A549 (cell line): ENCODE measurements around the gene C14orf132. TPM values are rescaled to one million over a fixed set of nuclear protein-coding genes. Genes with fewer than 3 reads are reported as not detected.
"Not testable (repeated sequence)": the region's sequence is repeated elsewhere in the genome, so short reads cannot be mapped to it uniquely, and the experiment has no call there.

ENCODE experiments used
- ATAC-seq, 2 experiments: fragments of 200-7000 bp in 1 of 2; fragments of >200 bp in 1 of 2; cut with Nextera tagmentation in 1 of 2; cut with Tn5 transposase in 1 of 2; 3 replicates each; pipeline versions ENCODE4 v1.8.0 to v1.9.1; 2018 to 2020; ENCODE audit warnings: mild to moderate bottlenecking in 1 of 2, moderate library complexity in 1 of 2
- CTCF ChIA-PET: fragments of 300-600 bp; sonication (Branson Sonifier 250); formaldehyde crosslinking; extraction: SDS; loops from one replicate; lab custom pipeline; 2021; ENCODE audit warnings: antibody characterized with exemption, inconsistent platforms; lab: Yijun Ruan, JAX
- POLR2A ChIA-PET: fragments of 350-600 bp; formaldehyde crosslinking; extraction: SDS; loops from one replicate; lab custom pipeline; 2021; ENCODE audit warnings: antibody characterized with exemption, inconsistent platforms; lab: Yijun Ruan, JAX
- DNase-seq, 2 experiments: peaks; one replicate each; pipeline versions ENCODE4 v3.0.0 to v3.0.0-alpha.2; 2011 to 2016; ENCODE audit warnings: low read depth in 1 of 2, low spot score in 1 of 2
- FAIRE-seq: peaks from 2 replicates; lab custom pipeline; 2011; peaks lifted over from hg19 to GRCh38; lab: Jason Lieb, UNC
- H3K27ac ChIP-seq, 2 experiments: fragments of >200 bp; sonication (Bioruptor Twin); formaldehyde crosslinking; 3 replicates each; pipeline ENCODE4 v1.5.1; 2016 to 2017
- H3K4me1 ChIP-seq: fragments of >200 bp; sonication (Bioruptor Twin); formaldehyde crosslinking; 3 replicates; pipeline ENCODE4 v1.6.1; 2016
- H3K4me2 ChIP-seq: fragments of >200 bp; sonication (Bioruptor Twin); formaldehyde crosslinking; 3 replicates; pipeline ENCODE4 v1.6.1; 2016
- H3K4me3 ChIP-seq: fragments of >200 bp; sonication (Bioruptor Twin); formaldehyde crosslinking; 3 replicates; pipeline ENCODE4 v1.5.1; 2016
- H3K9me3 ChIP-seq: fragments of >200 bp; sonication (Bioruptor Twin); formaldehyde crosslinking; 3 replicates; pipeline ENCODE4 v1.6.1; 2016
- ATOH8 ChIP-seq: fragments of 250-450 bp; sonication (Bioruptor Pico); IDR thresholded peaks from 2 replicates; pipeline ENCODE4 v1.5.0; 2020; ENCODE audit warnings: low read depth, mild to moderate bottlenecking, moderate library complexity
- CHD2 ChIP-seq: fragments of 150-350 bp; IDR thresholded peaks from 2 replicates; pipeline ENCODE4 v1.6.1; 2014; ENCODE audit warnings: low read length; ENCODE audit not compliant: partially characterized antibody
- EHMT2 ChIP-seq: fragments of 200-600 bp; sonication (generic); IDR thresholded peaks from 2 replicates; pipeline ENCODE4 v1.6.1; 2016; ENCODE audit warnings: antibody characterized with exemption, low read depth, mild to moderate bottlenecking, moderate library complexity
- GATA3 ChIP-seq: IDR thresholded peaks from 2 replicates; pipeline ENCODE4 v1.6.1; 2012; ENCODE audit warnings: borderline replicate concordance
- HDAC2 ChIP-seq: fragments of 200-600 bp; sonication (generic); IDR thresholded peaks from 2 replicates; pipeline ENCODE4 v1.6.1; 2016
- HES2 ChIP-seq: fragments of >200 bp; sonication (Bioruptor Twin); formaldehyde crosslinking; IDR thresholded peaks from 2 replicates; pipeline ENCODE4 v1.6.1; 2016
- HEYL ChIP-seq: fragments of 250-450 bp; sonication (Bioruptor Pico); IDR thresholded peaks from 2 replicates; pipeline ENCODE4 v1.8.0; 2021; ENCODE audit warnings: mild to moderate bottlenecking, moderate library complexity
- HOXB13 ChIP-seq: fragments of 250-450 bp; sonication (Bioruptor Pico); IDR thresholded peaks from 2 replicates; pipeline ENCODE4 v1.5.0; 2020; ENCODE audit warnings: low read depth, mild to moderate bottlenecking, moderate library complexity
- RARB ChIP-seq: fragments of 250-450 bp; sonication (Bioruptor Pico); IDR thresholded peaks from 2 replicates; pipeline ENCODE4 v1.8.0; 2021; ENCODE audit warnings: mild to moderate bottlenecking, moderate library complexity
- ZFP36 ChIP-seq: fragments of 450-650 bp; IDR thresholded peaks from 2 replicates; pipeline ENCODE4 v1.6.1; 2014; ENCODE audit warnings: borderline replicate concordance; ENCODE audit not compliant: partially characterized antibody
- WGBS: methylation state at CpG from one replicate; pipeline ENCODE4 v1.1.6; 2017; ENCODE audit errors: missing lambda C conversion rate; 5-methylcytosine and 5-hydroxymethylcytosine counted together
- polyA plus RNA-seq, 4 experiments: library from polyadenylated mRNA; depleted of rRNA in 3 of 4; stranded (reverse); fragments of >200 nt; fragmentation: RNase III in 1 of 4; extraction: RNeasy Plus Mini Kit Qiagen cat#74134 plus additional on column Dnase treatment in 1 of 4; gene quantifications; 2 replicates in 3 of 4; 3 replicates in 1 of 4; pipeline ENCODE4 v1.2.3, GENCODE V29; 2011 to 2017
- TF ChIP-seq, protein P1 (sequence below): fragments of 150-350 bp; IDR thresholded peaks from 2 replicates; pipeline ENCODE4 v1.6.1; 2014; ENCODE audit warnings: low read depth, mild to moderate bottlenecking, low read length

The C14orf132 gene
- polyA plus RNA-seq, 2 of the 4 experiments (the other 2 are of a cell fraction) = 4.6 to 8.5 TPM

DNA sequence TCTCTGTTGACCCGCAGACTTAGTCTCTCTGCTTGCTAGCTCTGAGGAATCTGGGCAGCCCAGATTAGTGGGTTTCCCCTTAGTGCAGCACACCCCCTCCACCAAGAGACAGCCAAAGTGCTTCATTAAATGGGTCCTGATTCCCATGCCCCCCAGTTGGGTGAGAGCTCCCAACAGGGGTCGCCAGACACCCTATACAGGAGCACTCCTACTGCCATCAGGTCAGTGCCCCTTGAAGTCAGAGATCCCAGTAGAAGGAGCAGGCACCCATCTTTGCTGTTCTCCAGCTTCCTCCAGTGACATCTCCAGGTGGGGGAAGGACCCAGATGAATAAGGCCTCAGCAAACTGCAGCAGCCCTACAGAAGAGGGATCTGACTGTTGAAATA is 36.7 kb upstream of the C14orf132 start (continued):
- no peak for TF ChIP-seq GATA3
- no peak for TF ChIP-seq HES2
- TF ChIP-seq CHD2 = no peak
- no peak for TF ChIP-seq RARB
- no peak for TF ChIP-seq HOXB13
- TF ChIP-seq, all 56 proteins: peak for 0

GRCh38 chr14:96011131-96011530 is 28.0 kb upstream of the C14orf132 start:
- Histone ChIP-seq H3K4me3 (no peak overlapping the region), H3K27ac (no peak overlapping the region), H3K9me3 (peaks cover 15% of the 10 kb centered on the region), H3K4me2 (no peak overlapping the region), H3K4me1 (no peaks in the 10 kb centered on the region)
- TF ChIP-seq, protein P1, sequence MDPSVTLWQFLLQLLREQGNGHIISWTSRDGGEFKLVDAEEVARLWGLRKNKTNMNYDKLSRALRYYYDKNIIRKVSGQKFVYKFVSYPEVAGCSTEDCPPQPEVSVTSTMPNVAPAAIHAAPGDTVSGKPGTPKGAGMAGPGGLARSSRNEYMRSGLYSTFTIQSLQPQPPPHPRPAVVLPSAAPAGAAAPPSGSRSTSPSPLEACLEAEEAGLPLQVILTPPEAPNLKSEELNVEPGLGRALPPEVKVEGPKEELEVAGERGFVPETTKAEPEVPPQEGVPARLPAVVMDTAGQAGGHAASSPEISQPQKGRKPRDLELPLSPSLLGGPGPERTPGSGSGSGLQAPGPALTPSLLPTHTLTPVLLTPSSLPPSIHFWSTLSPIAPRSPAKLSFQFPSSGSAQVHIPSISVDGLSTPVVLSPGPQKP = no peak
- TF ChIP-seq ZFP36 = peak; percentile 80
- DNase-seq (no peak), ATAC-seq (no peak), FAIRE-seq (no peak)
- POLR2A ChIA-PET = no interaction called here
- 0% methylated on average over 1 of the region's 1 CpG for WGBS
- CTCF ChIA-PET = interaction anchor here (0.6 to 4.4 kb wide), 6 partner anchors 13 to 732 kb away, joined by 3 to 27 read pairs (median 4); no protein-coding TSS in a partner anchor

GRCh38 chr14:96011607-96012006 is 27.6 kb upstream of the C14orf132 start:
- no peaks in the 10 kb centered on the region for H3K4me1 ChIP-seq
- POLR2A ChIA-PET = no interaction called here
- peaks cover 15% of the 10 kb centered on the region for H3K9me3 ChIP-seq
- no peak for ATAC-seq
- TF ChIP-seq ATOH8 (CRISPR knock-in tag) = no peak
- TF ChIP-seq HEYL (CRISPR knock-in tag) = no peak
- TF ChIP-seq, all 56 proteins: peak for 0
- H3K4me3 ChIP-seq = no peak overlapping the region
- H3K4me2 ChIP-seq = no peak overlapping the region
- CTCF ChIA-PET = interaction anchor here (0.6 to 4.4 kb wide), 5 partner anchors 13 to 731 kb away, joined by 3 to 27 read pairs (median 4); no protein-coding TSS in a partner anchor
- FAIRE-seq (no peak), DNase-seq (no peak)
- H3K27ac ChIP-seq = no peak overlapping the region

DNA sequence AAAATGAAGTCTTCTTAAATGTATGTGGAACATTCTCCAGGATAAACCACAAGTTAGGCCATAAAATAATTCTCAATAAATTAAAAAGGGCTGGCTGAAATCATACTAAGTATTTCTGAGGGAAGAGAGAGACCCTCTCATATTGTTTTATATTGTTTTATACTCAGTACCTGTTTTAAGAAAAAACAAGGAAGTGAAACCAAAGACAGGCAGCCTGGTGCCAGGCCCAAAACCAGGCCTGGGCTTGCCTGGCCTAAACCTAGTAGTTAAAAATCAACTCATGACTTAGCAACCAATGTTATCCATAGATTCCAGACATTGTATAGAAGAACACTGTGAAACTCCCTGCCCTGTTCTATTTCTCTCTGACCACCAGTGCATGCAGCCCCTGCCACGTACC is 26.4 kb upstream of the C14orf132 start:
- peaks cover 15% of the 10 kb centered on the region for H3K9me3 ChIP-seq
- DNase-seq, H3K4me3 ChIP-seq, H3K4me2 ChIP-seq, H3K4me1 ChIP-seq, POLR2A ChIA-PET, ATAC-seq, H3K27ac ChIP-seq, FAIRE-seq: not testable (repeated sequence)
- 46% methylated on average over 1 of the region's 1 CpG for WGBS
- CTCF ChIA-PET = interaction anchor here (4.4 kb wide), 1 partner anchor 14 kb away, joined by 27 read pairs; no protein-coding TSS in a partner anchor

DNA sequence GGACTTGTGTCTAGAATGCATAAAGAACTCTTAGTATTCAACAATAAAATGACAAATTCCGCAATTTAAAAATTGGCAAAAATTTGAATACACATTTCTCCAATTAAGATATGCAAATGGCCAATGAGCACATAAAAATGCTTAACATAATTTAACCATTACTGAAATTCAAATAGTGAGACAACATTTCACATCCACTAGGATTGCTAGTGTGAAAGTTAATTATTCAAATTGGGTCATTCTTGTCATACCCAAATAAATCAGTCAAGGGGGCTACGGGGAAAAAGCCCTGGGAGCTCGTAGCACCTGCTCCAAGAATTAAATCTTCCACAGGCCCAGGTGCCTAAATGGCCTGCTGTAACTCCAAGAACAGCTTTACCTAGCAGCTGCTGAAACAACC is 25.0 kb upstream of the C14orf132 start:
- Histone ChIP-seq H3K4me3 (no peak overlapping the region), H3K4me1 (no peaks in the 10 kb centered on the region), H3K9me3 (peaks cover 15% of the 10 kb centered on the region), H3K27ac (no peak overlapping the region), H3K4me2 (no peak overlapping the region)
- TF ChIP-seq EHMT2 (no peak), CHD2 (no peak), HDAC2 (no peak)
- 35% methylated on average over 3 of the region's 3 CpGs for WGBS
- FAIRE-seq = no peak
- CTCF ChIA-PET = interaction anchor here (0.7 to 1.4 kb wide), 3 partner anchors 20 to 85 kb away, joined by 3 read pairs; no protein-coding TSS in a partner anchor
- no peak for ATAC-seq
- POLR2A ChIA-PET = no interaction called here
- no peak for DNase-seq
